HG03378 (cell line): ENCODE results near the gene CGB5.
"Not testable (repeated sequence)": the region's sequence is repeated elsewhere in the genome, so short reads cannot be mapped to it uniquely, and the experiment has no call there.

Experiments used
- ATAC-seq: cut with Tn5 transposase; IDR thresholded peaks from one replicate; pipeline ENCODE4 v1.9.1; 2021; ENCODE audit warnings: mild to moderate bottlenecking, moderate library complexity; ENCODE audit not compliant: unreplicated experiment

CGB5 gene

DNA sequence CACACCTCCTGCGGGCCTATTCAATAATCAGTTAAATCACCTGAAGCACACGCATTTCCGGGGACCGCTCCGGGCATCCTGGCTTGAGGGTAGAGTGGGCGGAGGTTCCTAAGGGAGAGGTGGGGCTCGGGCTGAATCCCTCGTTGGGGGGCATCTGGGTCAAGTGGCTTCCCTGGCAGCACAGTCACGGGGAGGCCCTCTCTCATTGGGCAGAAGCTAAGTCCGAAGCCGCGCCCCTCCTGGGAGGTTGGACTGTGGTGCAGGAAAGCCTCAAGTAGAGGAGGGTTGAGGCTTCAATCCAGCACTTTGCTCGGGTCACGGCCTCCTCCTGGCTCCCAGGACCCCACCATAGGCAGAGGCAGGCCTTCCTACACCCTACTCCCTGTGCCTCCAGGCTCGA lies at the start of gene CGB5:
CGB5 (plus strand) TSS at position 301 of the 400 bp plus-strand sequence. CDS start 362 bp downstream, outside the sequence.
- ATAC-seq: not testable (repeated sequence)

DNA sequence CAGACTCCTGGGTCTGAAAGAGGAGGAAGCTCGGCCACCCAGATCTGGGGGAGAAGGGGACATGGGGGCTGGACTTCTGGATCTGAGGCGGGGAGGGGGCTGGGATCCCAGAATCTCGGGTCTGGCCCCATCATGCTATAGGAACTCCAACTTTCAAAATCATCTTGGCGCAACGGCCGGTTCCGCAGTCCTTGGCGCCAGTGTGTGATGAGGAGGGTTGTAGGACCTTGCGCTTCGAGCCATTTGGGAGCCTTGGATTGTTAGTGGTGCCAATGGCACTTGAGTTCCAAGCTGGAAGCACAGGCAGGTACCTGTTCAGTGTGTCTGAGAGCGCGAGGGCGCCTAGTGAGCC lies 49.6 kb upstream of the CGB5 start:
- no peak for ATAC-seq

- no peak for ATAC-seq
These were observed 45.7 kb upstream of the CGB5 start for GRCh38 chr19:48997972-48998371.

DNA sequence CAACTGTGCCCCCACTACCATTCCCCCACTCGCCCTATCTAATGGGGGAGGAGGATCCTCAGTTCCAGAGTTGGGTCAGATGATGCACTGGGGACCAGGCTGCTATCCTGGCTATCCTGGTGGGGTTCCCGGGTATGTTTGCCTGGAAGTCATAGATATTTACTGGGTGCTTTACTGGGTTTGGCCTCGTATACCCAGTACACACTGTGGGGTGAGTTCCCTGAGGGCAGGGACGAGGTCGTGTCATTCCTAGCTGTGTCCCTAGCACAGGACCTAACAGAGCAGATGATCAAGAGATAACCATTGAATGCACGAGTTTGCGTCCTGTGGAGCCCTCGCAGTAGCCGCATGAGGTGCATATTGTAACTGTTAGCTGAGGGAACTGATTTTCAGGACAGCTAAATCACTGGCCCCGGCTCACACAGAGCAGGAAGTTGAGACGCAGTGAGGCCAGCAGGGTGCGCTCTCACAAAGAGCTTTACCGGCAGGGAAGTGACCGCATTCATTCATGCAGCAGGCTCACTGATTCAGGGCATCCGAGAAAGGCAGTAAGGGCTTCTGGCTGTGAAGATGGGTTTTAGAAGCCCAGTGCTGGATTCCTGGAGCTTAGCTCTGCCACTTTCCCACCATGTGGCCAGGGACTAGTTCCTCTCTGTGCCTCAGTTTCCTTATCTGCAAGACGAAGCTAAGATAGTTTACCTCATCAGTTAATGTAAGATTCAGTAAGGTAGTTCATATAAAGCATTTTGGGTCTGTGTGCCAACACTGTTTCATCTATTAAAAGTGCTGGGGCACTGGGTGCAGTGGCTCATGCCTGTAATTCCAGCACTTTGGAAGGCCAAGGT lies 43.9 kb upstream of the CGB5 start:
- ATAC-seq: no peak

GRCh38 chr19:49004133-49004532 lies 39.5 kb upstream of the CGB5 start:
- ATAC-seq: no peak

DNA sequence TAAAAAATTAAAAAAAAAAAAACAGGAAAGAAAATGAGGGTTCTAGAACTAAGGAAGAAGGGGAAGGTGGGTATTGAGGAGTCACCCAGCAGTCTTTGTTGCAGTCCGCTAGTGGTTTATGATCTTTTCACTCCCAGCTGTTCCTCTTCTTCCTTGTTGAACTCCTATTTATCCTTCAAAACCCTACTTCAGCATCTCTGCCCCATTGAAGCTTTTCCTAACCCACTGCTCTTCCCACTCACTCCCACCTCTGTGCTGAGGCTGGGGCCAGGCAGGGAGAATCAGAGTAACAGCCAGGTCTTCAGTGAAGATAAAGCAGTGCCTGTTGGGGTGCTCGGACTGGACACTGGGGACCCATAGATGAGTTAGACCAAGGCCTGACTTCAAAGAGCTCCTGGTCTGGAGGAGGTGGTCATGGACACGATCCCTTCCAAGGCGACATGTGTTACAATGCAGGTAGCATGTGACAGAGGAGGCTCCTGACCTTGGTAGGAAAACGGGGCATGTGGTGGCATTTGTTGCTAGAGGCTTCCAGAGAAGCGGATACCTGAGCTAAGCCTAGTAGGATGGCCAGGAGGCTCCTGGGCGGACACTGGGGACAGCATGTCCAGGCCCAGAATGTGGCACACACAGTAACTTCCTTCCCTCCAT lies 38.6 kb upstream of the CGB5 start:
- ATAC-seq: no peak

DNA sequence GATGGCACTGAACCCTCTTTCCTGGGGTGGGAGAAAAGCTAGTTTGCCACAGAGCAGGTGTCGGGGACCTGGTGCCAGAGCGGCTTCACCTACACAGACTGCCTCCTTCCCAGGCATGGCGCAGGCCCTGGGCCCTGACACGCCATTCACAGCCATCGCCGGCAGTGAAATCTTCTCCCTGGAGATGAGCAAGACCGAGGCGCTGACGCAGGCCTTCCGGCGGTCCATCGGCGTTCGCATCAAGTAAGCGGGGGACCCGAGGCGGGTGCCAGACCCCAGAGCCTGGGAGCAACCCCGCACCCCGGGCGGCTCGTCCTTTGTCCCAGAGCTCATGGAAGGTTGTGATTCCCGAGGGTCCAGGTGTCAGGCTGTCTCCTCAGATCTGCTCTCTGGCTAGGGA lies 36.7 kb upstream of the CGB5 start:
- ATAC-seq: no peak

DNA sequence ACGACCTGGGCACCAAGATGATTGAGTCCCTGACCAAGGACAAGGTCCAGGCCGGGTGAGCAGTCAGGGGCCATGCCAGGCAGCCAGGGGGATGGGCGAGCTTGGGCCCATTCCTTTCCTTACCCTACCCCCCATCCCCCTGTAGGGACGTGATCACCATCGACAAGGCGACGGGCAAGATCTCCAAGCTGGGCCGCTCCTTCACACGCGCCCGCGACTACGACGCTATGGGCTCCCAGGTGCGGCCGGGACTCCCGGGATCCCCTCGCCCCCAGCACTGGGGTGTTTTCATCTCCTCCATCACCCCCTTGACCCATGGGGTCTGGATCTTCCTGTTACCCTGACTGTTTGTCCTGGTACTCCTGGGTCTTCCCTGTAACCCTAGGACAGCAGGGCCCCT lies 33.8 kb upstream of the CGB5 start:
- no peak for ATAC-seq

GRCh38 chr19:49010453-49010852 lies 33.2 kb upstream of the CGB5 start:
- ATAC-seq: no peak

DNA sequence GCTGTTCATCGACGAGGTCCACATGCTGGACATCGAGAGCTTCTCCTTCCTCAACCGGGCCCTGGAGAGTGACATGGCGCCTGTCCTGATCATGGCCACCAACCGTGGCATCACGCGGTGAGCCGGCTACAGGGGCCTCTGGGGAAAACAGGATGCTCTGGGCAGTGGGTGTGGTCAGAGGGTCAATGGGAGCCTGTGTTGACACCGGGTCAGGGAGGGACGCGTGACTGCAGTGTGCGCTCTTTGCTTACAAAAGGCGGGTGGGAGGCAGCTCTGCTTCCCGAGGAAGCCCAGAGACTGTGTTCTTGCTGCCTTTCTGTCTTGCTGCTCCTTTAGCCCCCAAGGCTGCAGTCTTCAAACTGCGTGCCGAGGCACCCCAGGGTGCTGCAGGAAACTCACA lies 32.5 kb upstream of the CGB5 start:
- no peak for ATAC-seq

GRCh38 chr19:49014123-49014869 lies 29.4 kb upstream of the CGB5 start:
- no peak for ATAC-seq

DNA sequence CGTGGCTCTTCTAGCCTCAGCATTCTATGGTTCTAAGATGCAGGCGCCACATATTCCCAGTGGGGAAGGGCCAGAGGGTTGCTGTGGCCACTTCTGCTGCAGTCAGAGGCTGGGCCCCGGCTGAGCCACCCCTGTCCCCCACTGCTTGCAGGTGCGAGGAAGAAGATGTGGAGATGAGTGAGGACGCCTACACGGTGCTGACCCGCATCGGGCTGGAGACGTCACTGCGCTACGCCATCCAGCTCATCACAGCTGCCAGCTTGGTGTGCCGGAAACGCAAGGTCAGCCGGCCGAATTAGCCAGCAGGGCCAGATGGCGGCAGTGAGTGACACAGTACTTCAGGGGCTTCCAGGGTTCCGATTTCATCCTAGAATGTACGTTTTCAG lies 28.8 kb upstream of the CGB5 start:
- ATAC-seq: no peak

DNA sequence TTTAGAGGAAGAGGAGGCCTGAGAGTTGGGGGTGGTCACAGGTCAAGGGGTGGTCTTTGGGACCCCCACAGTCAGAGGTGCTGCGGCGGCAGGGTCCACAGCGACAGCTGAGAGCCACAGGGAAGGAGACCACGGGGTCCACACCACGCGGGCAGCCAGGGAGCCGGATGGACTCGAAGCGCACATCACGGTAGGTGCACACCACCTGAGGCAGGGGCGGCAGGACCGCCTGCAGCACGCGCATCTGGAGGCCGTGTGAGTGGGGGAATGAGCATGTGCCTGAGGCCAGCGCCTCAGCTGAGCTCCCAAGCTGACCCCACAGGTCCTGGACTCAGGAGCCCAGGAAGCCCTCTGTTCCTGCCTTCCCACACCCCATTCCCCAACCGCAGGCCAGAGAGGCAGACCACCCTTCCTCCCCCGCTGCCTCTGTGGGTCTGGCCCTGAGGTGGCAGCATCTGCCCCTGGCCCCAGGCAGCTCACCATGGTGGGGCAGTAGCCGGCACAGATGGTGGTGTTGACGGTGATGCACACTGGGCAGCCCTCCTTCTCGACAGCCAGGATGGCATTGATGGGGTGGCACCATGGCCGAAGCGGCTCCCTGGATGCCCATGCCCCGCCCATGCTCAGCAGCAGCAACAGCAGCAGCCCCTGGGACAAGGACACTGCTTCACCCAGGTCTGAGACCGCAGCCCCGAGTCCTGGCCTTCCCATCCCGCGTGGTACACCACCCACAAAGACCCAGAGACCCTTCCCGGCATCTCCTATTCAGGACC lies 27.4 kb upstream of the CGB5 start:
- no peak for ATAC-seq

DNA sequence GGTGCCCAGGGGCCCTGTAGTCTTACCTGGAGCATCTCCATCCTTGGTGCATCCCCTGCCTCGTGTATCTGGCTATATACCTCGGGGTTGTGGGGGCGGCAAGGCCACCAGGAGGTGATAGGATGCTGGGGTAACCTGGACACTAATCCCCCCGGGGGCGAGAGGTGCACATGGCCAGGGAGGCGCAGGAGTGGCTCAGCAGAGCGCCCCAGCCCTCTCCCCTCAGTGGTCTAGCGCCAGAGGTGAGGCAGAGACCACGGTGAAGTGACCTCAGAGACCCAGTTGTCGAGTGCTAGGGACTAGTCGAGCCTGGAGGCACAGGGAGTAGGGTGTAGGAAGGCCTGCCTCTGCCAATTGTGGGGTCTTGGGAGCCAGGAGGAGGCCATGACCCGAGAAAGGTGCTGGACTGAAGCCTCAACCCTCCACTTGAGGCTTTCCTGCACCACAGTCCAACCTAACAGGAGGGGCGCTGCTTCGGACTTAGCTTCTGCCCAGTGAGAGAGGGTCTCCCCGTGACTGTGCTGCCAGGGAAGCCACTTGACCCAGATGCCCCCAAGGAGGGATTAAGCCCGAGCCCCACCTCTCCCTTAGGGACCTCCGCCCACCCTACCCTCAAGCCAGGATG lies 26.5 kb upstream of the CGB5 start, which contains the start of gene LHB:
LHB (minus strand) TSS at position 51 of the 625 bp plus-strand sequence; CDS start at position 41, 10 bp downstream.
- ATAC-seq: no peak

DNA sequence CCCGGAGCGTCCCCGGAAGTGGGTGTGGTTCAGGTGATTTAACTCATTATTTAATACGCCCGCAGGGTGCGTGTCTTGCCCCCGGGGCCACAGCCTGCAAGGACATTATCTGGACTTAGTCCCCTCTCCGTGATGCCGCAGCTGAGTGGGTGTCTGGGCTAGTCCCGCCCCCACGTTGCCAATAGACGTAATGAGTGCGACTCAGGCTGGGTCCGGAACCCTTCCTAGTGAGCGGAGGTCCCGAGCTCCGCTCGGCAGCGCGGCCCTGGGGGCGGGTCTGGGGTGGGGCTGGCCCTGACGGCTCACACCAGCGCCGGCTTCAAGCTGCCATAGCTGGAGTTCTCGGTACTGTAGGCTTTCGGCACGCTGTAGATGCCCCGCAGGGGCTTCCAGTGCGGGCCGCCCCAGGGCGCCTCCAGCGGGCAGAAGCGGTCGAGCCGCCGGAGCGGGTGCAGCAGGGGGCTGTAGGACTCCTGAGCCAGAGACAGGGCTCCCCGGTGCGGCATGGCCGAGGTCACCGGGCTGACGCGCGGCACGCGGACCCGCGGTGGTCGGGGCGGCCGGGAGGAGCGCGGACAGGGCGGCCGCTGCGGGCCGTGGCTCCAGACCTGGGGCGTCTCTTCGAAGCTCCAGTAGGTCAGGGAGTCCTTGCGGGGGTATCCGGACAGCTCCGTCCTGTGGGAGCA lies 25.8 kb upstream of the CGB5 start:
- no peak for ATAC-seq

GRCh38 chr19:49018388-49019241 lies 25.0 kb upstream of the CGB5 start:
- not testable (repeated sequence) for ATAC-seq

- no peak for ATAC-seq
These were observed 24.3 kb upstream of the CGB5 start for GRCh38 chr19:49019242-49019932.

DNA sequence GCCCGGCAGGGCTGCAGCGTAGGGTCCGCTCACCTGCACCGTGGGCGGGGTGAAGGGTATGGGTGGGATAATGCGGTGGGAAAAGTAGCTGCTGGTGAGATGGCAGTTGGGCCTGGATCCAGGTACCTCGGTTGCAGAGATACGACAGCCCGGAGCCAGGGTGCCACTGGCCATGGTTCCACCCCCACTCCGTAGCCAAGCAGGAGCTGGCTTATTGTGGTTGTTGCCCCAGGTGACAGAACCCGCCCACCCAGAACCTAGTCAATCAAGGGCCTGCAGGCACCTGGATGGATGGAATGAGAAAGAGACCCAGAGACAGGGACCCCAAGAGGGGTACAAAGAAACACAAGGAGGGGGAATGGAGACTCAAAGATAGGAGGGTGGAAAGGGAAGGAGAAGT lies 23.3 kb upstream of the CGB5 start:
- no peak for ATAC-seq
